ENCODE measurements around the gene MAP2K4.

MAP2K4 gene

DNA sequence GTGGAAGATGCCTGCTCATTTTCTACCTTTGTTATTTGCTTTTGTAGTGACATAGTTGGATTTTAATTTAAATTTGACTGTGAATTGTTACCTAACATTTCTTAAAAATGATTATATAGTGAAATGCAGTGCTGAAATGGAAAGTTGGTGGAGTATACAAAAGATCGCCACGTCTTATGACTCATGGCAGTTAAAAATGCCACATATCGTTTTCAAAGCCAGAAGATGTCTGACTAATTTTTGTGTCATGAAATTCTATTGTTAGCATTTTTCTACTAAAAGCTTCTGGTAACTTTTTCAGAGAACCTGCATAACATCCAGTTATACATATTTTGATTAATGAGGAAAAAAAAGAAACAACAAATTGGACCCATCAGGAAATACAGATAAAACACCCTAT, 20.6 kb downstream of the MAP2K4 start:
- DNase-seq = no peak

DNA sequence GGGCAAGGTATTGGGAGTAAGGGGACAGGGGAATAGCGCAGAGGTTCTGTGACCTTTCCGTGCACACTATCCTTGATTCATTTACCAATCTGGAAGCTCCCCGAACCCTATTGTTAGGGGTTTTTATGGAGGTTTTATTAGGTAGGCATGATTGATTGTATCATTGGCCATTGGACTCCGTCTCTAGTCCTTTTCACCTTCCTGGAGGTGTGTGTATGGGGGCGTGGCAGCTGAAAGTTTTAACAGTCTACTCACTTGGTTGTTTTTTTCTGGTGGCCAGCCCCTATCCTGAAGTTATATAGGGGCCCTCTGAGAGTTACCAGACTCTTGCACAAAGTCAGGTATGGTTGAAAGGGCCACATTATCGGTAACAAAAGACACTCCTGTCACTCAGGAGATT, 23.0 kb downstream of the MAP2K4 start:
- DNase-seq = no peak

DNA sequence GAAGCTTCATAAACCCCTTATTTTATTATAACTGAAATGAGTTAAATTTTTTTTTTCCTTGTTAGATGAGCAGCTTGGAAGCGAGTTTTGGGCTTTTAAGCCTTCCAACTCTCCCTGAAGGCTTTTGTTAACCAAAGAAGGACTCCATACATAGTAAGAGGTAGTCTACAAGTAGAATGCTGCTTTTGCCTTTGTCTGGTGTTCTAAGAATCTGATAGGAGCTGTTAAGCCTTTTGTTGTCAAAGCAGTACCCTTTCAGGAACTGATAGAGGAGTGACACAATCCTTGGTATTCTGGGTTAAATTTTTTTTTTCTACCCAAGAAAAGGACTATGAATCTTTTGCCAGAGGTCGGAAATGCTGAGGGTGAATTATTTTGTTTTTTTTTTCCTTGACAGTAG, 26.1 kb downstream of the MAP2K4 start:
- DNase-seq = no peak

DNA sequence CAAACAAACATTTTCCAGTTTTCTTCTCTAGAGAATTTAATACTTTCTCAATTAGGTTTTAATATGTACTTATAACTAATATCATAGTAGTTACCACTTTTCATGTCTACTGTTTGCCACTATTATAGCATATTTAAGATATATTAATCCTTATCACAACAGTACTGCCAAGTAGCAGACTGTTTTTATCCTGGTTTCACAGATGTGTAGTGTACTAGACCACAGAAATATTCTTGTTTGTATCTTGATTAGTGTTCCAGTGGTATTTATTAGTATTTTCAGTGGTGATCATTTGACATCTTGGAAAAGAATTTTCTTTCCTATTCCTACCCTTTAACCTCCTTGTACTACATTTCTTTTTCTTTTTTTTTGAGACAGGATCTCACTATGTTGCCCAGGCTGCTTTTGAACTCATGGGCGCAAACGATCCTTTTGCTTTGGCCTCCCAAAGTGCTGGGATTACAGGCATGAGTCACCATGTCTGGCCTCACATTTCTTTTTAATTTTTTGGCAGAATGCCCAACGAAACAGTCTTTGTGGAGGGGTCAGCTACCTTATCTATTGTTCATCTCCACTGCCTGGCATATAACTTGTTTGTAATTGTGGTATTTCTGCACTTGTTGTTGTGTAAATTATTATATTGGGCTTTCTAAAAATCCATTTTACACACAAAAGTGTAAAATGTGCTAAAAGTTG, 27.2 kb downstream of the MAP2K4 start:
- DNase-seq = no peak

DNA sequence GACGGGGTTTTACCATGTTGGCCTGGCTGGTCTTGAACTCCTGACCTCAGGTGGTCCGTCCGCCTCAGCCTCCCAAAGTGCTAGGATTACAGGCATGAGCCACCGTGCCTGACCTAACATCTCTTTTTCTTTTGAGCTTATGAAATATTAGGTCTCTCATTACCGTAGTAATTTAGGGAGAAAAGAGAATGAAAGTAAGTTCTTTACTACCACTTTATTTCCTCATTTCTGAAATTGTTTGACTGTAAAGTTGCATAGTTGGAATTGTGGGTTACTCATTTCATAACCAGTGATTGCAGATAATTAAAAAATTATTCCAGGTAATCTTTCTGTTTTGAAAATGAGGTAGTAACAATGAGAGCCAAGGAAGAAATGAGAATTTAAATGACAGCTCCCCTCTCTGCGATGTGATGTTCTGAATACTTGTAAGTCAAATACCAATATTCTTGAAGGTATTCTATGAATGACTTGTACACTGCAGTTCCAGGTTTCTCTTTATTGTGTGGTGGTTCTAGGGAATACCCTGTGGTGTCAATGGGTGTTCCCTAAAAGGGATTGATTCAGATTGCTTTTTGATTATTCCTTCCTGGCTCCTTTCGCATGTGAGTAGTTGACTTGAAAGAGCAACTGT, 28.3 kb downstream of the MAP2K4 start:
- no peak for DNase-seq

DNA sequence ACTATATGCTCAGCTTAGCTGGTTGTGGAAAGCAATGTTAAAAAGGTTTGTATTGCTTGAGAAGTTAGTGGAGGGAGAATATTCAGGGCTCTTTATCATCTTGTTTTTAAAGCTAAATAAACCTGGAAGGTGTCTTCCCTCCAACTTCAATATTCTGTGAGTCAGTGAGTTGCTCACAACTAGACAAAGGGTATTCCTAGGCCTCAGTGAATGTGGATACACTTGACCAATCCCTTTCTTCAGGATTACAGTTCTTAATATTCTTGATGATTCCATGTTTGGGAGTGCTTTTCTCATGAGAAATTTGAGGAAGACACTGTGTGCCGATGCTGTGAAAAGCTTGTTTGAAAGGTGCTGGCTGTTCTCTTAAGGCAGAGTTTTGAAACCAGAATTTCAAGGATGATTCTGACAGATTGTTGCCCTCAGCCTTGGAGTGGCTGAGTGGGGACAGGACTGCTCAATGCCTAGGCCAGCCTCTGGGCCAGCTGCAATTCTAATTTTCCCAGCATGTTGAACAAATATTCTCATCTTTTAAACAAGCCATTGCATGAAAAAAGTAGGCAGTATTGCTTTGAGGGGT, 30.1 kb downstream of the MAP2K4 start:
- no peak for DNase-seq

DNA sequence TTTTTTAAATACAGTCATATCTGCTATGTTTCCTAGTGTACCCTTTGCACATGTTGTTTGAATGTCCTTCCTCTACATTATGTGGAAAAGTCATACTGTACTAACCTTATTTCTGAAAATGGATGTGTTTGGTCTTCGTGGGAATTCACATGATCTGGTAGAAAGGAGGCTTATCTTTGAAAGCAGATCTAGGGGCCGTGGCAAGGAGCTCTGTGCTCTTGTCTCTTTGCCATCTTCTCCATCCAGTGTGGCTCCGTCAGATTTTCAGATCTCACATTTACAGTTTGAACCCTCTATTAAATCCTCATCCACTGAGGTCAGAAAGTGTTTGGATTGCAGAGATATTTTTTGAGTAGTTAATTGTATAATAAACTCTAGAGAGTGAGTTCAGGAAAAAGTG, 32.9 kb downstream of the MAP2K4 start:
- no peak for DNase-seq

DNA sequence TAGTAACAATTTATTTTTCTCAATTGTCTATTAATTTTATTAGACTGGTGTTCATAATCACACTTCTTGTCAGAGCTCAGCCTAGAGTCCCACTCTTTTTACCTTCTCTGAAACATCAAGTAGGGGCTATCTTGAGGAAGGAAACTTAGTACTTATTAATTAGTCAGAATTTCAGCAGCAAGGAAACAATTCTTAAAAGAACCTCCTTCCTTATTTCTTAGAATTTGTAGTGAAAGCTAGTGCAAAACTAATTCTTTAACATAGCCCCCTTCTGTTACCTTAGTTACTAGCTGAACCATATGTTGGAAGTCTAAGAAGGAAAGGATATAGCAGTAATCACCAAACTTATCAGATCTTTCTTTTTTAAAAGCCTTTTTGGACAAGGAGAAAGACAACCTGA, 35.2 kb downstream of the MAP2K4 start:
- DNase-seq = no peak

DNA sequence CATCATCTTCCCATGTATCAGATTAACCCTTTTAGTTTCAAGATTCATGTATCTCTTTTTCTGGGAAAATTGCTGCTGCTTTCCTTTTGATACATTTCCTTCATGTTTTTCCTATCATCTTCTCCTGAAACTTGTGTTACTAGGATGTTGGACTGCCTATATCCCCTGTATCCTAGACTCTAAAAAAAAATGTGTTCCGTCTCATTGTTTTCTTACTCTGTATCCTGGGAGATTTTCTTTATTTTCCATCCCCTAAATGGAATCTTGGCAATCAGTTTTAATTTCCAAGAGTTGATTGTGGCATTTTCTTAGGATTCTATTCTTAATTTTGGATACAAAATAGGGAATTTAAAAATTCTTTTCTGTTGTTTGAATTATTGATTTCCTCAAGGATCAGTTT, 36.8 kb downstream of the MAP2K4 start:
- DNase-seq = no peak

DNA sequence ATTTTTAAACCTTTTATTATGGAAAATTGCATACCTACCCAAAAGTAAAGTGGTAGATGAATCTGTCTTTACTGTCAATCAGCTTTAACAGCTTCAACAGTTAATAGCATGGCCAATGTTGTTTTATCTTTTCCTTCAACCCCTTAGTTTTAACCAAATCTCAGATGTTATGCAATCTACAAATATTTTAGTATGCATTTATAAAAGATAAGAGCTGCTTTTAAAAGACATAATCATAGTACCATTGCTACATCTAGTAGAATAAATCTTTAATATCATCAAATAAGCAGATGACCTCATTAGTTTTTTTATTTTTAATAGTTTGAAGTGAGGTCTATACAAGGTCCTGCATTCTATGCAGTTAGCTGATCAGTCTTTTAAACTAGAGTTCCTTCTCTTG, 37.9 kb downstream of the MAP2K4 start:
- no peak for DNase-seq

DNA sequence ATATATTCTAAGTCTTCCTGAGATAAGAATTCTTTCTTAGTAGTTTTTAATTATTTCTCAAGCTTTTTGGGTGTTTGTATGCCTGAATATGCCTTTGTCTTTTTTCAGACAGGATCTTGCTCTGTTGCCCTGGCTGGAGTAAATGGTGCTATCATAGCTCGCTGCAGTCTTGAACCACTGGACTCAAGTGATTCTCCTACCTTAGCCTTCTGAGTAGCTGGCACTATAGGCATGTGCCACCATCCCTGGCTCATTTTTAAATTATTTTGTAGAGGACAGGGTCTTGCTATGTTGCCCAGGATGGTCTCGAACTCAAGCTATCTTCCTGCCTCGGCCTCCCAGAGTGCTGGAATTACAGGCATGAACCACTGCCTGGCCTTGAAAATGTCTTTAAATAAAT, 41.6 kb downstream of the MAP2K4 start:
- DNase-seq = no peak

DNA sequence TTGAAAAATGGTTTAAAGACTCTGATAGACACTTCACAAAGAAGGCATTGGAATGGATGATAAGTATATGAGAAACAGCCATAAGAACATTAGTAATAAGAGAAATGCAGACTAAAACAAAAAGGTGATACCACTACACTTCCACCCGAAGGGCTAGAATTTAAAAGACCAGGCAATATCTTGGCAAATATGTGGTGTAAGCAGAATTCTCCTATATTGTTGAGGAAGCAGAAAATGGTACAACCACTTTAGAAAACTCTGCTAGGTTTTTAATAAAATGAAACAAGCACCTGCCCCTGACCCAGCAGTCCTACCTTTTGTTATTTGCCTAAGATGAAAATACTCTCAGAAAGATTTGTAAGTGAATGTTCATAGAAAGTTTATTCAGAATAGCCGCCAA, 43.7 kb downstream of the MAP2K4 start:
- no peak for DNase-seq

DNA sequence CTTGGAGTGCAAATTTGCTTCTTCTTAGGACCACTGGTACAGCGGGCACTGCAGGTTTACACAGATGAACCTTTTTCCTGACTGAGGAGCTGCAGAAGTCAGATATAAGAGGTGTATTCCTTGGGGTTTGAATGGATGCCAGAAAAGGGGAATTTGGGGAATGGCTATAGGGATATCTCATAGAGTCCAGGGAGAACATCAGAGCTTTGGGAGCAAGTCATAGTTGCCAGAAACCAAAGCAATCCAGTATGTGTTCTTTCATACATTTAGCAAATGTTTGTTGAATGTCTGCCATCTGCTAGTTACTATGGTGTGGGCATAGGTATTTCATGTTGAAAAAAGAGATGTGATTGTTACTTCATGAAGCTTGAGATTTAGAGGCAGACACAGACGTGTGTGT, 46.8 kb downstream of the MAP2K4 start:
- no peak for DNase-seq

DNA sequence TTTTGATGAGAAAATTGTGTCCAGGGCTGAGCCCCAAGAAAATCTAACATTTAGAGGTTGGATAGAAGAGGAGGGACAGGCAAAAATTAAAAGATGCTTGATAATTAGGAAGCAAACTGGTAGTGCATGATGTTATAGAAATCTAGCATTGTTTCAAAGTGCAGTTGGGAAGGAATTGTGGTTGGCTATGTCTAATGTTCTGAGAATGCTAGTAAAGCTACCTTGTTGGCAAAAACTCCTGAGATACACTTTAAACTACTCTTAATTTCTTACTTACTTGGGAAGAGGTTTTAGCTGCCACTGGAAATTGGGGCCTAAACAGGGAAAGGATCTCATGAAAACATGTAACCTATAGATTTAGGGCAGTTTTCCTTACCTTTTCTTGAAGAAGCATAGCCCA, 48.3 kb downstream of the MAP2K4 start:
- DNase-seq = no peak

DNA sequence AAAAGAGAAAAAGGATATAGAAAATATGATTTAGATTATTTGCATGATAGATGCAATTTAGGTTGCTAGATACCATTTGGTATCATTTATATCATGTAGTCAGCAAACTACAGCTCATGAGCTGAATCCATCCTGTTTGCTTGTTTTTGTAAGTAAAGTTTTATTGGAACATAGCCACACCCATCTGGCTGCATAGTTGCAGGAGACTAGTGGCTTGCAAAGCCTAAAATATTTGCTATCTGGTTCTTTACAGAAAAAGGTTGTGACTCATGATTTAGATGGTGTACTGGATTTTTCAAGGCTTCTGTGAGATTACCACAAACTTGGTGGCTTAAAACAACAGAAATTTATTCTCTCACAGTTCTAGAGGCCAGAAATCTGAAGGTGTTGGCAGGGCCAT, 49.9 kb downstream of the MAP2K4 start:
- DNase-seq = no peak

DNA sequence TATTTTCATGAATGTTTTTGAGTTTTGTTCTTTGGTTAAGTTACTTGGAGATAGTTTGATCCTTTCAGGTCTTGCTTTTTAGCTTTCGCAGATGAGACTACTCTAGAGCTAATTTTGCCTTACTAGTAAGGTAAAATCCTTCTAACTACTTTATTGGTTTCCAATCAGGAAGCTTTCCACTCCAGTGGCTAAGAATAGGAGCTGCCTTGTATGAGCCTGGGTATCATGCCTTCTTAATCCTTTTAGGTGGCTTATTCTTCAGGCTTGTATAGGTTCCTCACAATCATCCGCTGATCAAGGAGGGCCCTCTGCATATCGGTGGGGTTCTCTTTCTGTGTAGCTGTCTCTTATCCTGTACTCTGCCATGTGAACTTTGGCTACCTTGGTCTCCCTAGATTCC, 53.7 kb downstream of the MAP2K4 start:
- DNase-seq = no peak

DNA sequence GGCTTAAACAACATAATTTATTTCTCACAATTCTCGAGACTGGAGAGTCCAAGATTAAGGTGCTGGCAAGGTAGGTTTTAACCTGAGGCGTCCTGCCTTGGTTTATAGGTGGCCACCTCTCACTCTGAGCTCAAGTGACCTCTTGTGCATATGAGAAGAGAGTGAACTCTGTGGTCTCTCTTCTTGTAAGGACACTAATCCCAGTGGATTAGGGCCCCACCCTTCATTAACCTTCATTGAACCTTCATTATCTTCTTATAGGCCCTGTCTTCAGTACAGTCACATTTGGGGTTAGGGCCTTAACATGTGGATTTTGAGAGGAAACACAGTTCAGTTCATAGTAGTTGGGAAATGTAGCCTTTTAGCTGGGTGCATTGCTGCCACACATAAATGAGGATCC, 57.1 kb downstream of the MAP2K4 start:
- DNase-seq = no peak

DNA sequence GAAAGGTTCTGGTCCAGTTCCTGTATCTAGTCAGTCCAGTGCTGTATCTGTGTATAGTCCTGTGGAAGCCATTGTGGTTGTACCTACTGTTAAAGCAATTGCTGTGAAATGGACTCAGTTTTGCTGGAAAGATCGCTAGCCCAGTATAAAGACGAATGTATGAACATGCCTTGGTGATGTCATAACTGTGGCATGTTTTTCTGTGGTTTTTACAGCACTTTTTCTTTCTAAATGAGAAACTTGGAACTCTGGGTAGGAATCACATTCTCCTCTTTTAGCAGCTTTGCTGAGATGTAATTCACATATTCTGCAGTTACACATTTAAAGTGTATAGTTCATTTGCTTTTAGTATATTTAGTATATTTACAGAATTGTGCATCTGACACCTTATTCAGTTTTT, 58.1 kb downstream of the MAP2K4 start:
- DNase-seq = no peak

DNA sequence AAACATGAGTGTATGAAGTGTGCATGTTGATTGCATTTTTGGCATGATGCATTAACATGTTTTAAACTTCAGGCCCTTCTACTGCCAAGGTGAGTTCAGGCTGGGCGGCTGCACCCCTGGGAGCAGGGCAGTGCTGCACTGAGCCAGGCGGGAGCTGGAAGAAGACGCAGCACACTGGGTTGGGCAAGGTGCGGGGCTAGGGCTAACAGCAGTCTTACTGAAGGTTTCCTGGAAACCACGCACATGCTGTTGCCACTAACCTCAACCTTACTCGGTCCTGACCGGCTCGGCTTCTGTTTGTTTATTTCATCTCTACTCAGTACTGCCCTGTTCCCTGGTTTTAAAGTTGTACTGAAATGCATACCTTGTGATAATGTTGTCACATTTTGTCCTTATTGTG, 61.0 kb downstream of the MAP2K4 start:
- no peak for DNase-seq

DNA sequence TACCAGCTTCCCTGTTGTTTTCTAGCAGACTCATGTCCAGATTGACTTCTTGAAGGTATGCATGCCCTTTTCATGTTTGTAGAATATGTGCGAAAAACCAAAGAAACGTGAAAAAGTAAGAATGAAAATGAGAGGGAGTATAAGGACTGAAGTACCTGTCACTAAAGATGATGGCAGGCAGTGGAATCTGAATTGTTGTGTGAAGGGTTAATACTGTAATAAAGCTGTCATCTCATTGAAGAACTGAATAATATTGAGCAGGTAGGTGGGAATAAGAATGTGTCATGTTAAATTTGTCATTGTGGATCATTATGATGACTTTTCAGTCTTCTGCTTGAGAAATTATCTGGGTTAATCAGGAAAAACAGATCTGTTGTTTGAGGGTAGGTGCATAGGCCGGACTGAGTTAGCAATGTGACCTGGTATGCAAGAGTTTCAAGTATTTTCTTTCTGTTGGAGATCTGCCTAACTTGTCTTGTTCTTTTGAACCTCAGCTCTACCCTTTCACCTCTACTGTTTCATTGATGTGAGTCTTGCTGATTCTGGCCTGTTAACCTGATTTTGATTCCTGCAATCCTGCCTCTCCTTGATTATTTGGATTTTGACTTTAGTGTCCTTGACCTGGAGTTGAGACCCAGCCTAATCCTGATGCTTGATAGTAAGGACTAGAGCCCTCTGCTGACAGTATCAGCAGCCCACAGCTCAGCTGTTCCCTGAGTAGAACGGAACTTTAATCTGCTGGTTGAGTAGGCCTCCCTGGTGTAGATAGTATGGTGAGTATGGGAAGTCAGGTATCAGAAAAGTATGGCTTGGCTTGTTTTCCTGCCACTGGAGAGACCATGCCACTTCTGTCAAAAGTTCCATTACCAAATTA, 64.6 kb downstream of the MAP2K4 start:
- no peak for DNase-seq

DNA sequence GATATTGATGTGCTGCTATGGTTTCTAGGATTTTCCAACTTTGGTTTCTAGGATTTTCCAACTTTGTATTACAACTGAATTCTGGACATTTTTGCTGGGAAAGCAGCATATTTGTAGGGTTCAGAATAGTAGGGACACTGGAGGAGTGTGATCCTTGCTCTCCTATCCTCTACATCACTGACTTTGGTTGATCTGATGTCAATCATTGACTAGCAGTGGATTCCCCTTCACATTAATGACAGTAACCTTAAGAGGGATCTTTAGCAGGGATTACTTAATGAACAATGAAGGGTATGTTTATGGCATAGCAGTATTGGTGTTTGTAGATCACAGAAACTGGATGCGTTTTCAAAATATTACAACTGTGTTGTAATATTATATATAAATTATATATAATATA, 67.4 kb downstream of the MAP2K4 start:
- no peak for DNase-seq

DNA sequence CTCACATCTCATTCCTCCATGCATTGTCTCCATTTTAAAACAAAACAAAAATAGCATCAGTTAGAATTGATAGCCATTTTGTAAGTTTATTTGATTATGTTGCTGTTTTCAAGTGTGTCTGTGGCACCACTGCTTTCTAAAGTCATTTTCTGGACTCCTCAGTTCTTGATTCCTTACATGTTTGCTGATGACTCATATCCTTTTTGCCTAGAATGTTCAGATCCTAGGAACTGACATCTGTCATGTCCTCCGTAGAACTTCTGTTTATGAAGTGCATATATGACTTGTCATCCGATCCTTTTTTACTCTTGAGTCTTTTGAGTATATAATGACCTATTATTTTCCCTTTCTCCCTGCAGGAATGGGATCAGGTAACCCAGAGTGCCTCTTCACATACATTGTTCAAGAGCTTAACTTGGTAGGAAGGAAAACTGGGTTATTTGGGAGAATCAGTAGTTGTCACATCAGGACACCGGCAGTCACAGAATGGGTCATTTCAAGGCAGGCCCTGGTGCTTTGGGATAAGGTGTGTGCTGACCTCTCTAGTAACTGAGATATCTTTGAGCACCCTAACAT, 69.2 kb downstream of the MAP2K4 start:
- peak; percentile 58 for DNase-seq

DNA sequence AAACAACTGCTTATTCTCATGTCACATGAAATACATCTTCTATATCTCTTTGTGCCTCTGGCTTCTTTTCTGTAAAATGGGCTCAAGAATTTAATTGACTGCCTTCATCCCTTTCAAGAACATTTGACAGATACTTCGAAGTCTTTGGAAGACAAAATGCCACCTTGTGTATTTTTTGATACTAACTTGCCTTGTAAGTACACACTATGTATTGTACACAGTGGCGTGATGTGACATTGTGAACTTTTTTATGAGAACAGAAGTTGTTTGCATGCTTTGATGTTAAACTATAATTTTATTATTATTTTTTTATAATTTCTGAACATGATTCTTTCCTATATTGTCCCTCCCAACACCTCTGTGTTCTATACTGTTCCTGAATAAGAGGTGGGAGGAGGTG, 73.7 kb downstream of the MAP2K4 start:
- DNase-seq = no peak

DNA sequence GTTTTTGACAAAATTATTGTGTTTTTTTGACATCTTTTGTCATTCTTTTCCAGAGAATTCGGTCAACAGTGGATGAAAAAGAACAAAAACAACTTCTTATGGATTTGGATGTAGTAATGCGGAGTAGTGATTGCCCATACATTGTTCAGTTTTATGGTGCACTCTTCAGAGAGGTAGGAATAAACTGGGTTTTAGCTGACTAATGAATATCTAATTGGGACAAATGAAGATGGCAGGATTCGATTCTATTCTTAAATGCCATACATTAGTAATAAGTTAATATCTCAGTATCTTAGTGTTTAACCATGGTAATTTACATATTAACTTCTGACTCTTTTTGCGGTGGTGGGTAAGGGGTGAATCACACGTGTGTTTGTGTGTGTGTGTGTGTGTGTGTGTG, 74.8 kb downstream of the MAP2K4 start:
- DNase-seq = no peak

All from NCI-H2171 treated with DMSO at 0.1 percent for 48 hours (cell line).